GM19467 (cell line): ENCODE results near the gene PDE6G.
"Not testable (repeated sequence)": the region's sequence is repeated elsewhere in the genome, so short reads cannot be mapped to it uniquely, and the experiment has no call there.

Experiments
- ATAC-seq: cut with Tn5 transposase; IDR thresholded peaks from one replicate; pipeline ENCODE4 v1.9.1; 2021; ENCODE audit warnings: mild to moderate bottlenecking, moderate library complexity; ENCODE audit not compliant: unreplicated experiment

PDE6G gene

GRCh38 chr17:81635973-81636504, 20.3 kb downstream of the PDE6G start:
- ATAC-seq: no peak

- no peak for ATAC-seq
Measured at GRCh38 chr17:81635431-81635830, 20.9 kb downstream of the PDE6G start.

- ATAC-seq: no peak
Measured at GRCh38 chr17:81631482-81631881, 24.9 kb downstream of the PDE6G start.

GRCh38 chr17:81630274-81630673, 26.1 kb downstream of the PDE6G start:
- no peak for ATAC-seq

GRCh38 chr17:81621494-81622130, 34.7 kb downstream of the PDE6G start:
- no peak for ATAC-seq

- not testable (repeated sequence) for ATAC-seq
Measured at GRCh38 chr17:81618307-81618706, 38.0 kb downstream of the PDE6G start.

GRCh38 chr17:81616877-81617276, 39.5 kb downstream of the PDE6G start:
- ATAC-seq: no peak

GRCh38 chr17:81615401-81615930, 40.9 kb downstream of the PDE6G start:
- ATAC-seq: no peak

GRCh38 chr17:81612172-81612970, 44.0 kb downstream of the PDE6G start:
- ATAC-seq: no peak

- ATAC-seq: no peak
Measured at GRCh38 chr17:81609541-81610311, 46.6 kb downstream of the PDE6G start.

- ATAC-seq: no peak
Measured at GRCh38 chr17:81608605-81609004, 47.7 kb downstream of the PDE6G start.

- ATAC-seq: no peak
Measured at GRCh38 chr17:81608082-81608481, 48.3 kb downstream of the PDE6G start.

- ATAC-seq: no peak
Measured at GRCh38 chr17:81607431-81607830, 48.9 kb downstream of the PDE6G start.

GRCh38 chr17:81603846-81604610, 52.3 kb downstream of the PDE6G start:
- ATAC-seq: no peak

GRCh38 chr17:81601525-81602120, 54.7 kb downstream of the PDE6G start:
- no peak for ATAC-seq
